Trophoblast cell (in vitro differentiated cells and primary cell): ENCODE results near the gene IFITM5. TPM values are rescaled to one million over a fixed set of nuclear protein-coding genes. Genes with fewer than 3 reads are reported as not detected.

Source experiments
- DNase-seq, 2 donors: peaks; one replicate each; pipeline ENCODE4 v3.0.0-alpha.2; 2016
- H2AFZ ChIP-seq: 2 replicates; pipeline ENCODE4 v1.6.1; 2013; ENCODE audit warnings: low read length, moderate library complexity, mild to moderate bottlenecking; ENCODE audit not compliant: insufficient read depth, poor library complexity
- H2AK5ac ChIP-seq: 2 replicates; pipeline ENCODE4 v1.6.1; 2013; ENCODE audit warnings: mild to moderate bottlenecking, low read length
- H2BK120ac ChIP-seq: 2 replicates; pipeline ENCODE4 v1.6.1; 2013; ENCODE audit warnings: low read length, mild to moderate bottlenecking, moderate library complexity; ENCODE audit not compliant: insufficient read depth, poor library complexity
- H2BK12ac ChIP-seq: 2 replicates; pipeline ENCODE4 v1.6.1; 2013; ENCODE audit warnings: mild to moderate bottlenecking, low read length, moderate library complexity
- H2BK5ac ChIP-seq: 2 replicates; pipeline ENCODE4 v1.6.1; 2013; ENCODE audit warnings: low read length, low read depth, moderate library complexity, mild to moderate bottlenecking; ENCODE audit not compliant: poor library complexity
- H3K14ac ChIP-seq: 2 replicates; pipeline ENCODE4 v1.6.1; 2013; ENCODE audit warnings: mild to moderate bottlenecking, low read length
- H3K18ac ChIP-seq: 2 replicates; pipeline ENCODE4 v1.6.1; 2013; ENCODE audit warnings: mild to moderate bottlenecking, low read length
- H3K23ac ChIP-seq: 2 replicates; pipeline ENCODE4 v1.6.1; 2013; ENCODE audit warnings: low read length
- H3K27ac ChIP-seq: 2 replicates; pipeline ENCODE4 v1.5.1; 2013; ENCODE audit warnings: low read depth, mild to moderate bottlenecking, inconsistent platforms, low read length, moderate library complexity
- H3K27me3 ChIP-seq: 2 replicates; pipeline ENCODE4 v1.6.1; 2013; ENCODE audit warnings: inconsistent platforms, mild to moderate bottlenecking, low read length, moderate library complexity; ENCODE audit not compliant: insufficient read depth
- H3K36me3 ChIP-seq, 2 experiments: 1 replicate in 1 of 2; 2 replicates in 1 of 2; pipeline ENCODE4 v1.6.1; 2013; ENCODE audit warnings: low read length in 2 of 2, mild to moderate bottlenecking in 2 of 2, moderate library complexity in 1 of 2; ENCODE audit not compliant: insufficient read depth in 2 of 2, control insufficient read depth in 1 of 2
- H3K4ac ChIP-seq: 2 replicates; pipeline ENCODE4 v1.6.1; 2013; ENCODE audit warnings: low read depth, mild to moderate bottlenecking, low read length, moderate library complexity
- H3K4me1 ChIP-seq, 2 experiments: 1 replicate in 1 of 2; 2 replicates in 1 of 2; pipeline ENCODE4 v1.6.1; 2013; ENCODE audit warnings: low read length in 2 of 2, mild to moderate bottlenecking in 2 of 2, moderate library complexity in 1 of 2; ENCODE audit not compliant: insufficient read depth in 2 of 2, control insufficient read depth in 1 of 2
- H3K4me2 ChIP-seq: 2 replicates; pipeline ENCODE4 v1.6.1; 2013; ENCODE audit warnings: inconsistent platforms, mild to moderate bottlenecking, low read length, moderate library complexity
- H3K4me3 ChIP-seq: 2 replicates; pipeline ENCODE4 v1.5.1; 2013; ENCODE audit warnings: mild to moderate bottlenecking, low read depth, low read length, inconsistent platforms
- H3K79me1 ChIP-seq: one replicate; pipeline ENCODE4 v1.6.1; 2013; ENCODE audit warnings: low read length
- H3K79me2 ChIP-seq: 2 replicates; pipeline ENCODE4 v1.6.1; 2013; ENCODE audit warnings: low read length, mild to moderate bottlenecking; ENCODE audit not compliant: control insufficient read depth, insufficient read depth, poor library complexity
- H3K9ac ChIP-seq: 2 replicates; pipeline ENCODE4 v1.6.1; 2013; ENCODE audit warnings: mild to moderate bottlenecking, low read length
- H3K9me3 ChIP-seq: 2 replicates; pipeline ENCODE4 v1.6.1; 2013; ENCODE audit warnings: low read depth, mild to moderate bottlenecking, control low read depth, inconsistent platforms, low read length; ENCODE audit not compliant: insufficient read depth
- H4K12ac ChIP-seq: 2 replicates; pipeline ENCODE4 v1.6.1; 2013; ENCODE audit warnings: low read depth, mild to moderate bottlenecking, low read length, moderate library complexity
- H4K8ac ChIP-seq: 2 replicates; pipeline ENCODE4 v1.6.1; 2013; ENCODE audit warnings: low read depth, mild to moderate bottlenecking, low read length, moderate library complexity
- H4K91ac ChIP-seq: one replicate; pipeline ENCODE4 v1.6.1; 2013; ENCODE audit warnings: low read depth, mild to moderate bottlenecking, low read length, moderate library complexity
- WGBS: extraction: QIAGEN DNeasy Blood & Tissue Kit; methylation state at CpG from one replicate; pipeline ENCODE4 v1.1.7; 2013; ENCODE audit warnings: missing lambda C conversion rate; ENCODE audit not compliant: insufficient read length, insufficient coverage; ENCODE audit errors: extremely low coverage; 5-methylcytosine and 5-hydroxymethylcytosine counted together
- polyA plus RNA-seq: library from polyadenylated mRNA; stranded (reverse); fragments of 200-250 nt; gene quantifications from 2 replicates; pipeline ENCODE4 v1.2.3, GENCODE V29; 2013

The IFITM5 gene
- polyA plus RNA-seq: not detected in 2 replicates

- H3K4ac ChIP-seq: no peak within 1 kb of the TSS
- H3K79me2 ChIP-seq: no peaks in the 10 kb centered on the region
- H3K36me3 ChIP-seq: peaks cover 5 to 13% of the 10 kb centered on the region in 2 experiments
- H3K27ac ChIP-seq: no peak within 1 kb of the TSS
- H2BK12ac ChIP-seq: no peak within 1 kb of the TSS
- no peak within 1 kb of the TSS for H2BK120ac ChIP-seq
- H4K91ac ChIP-seq: no peak within 1 kb of the TSS
- H3K27me3 ChIP-seq: no peaks in the 10 kb centered on the region
- H3K79me1 ChIP-seq: no peaks in the 10 kb centered on the region
- no peak within 1 kb of the TSS for H3K23ac ChIP-seq
- H2AK5ac ChIP-seq: no peak within 1 kb of the TSS
- no peak for DNase-seq
- WGBS: no CpG with 5 or more reads among the region's 40 CpGs
- H3K4me2 ChIP-seq: no peak within 1 kb of the TSS
- H3K14ac ChIP-seq: no peak within 1 kb of the TSS
- no peak within 1 kb of the TSS for H3K18ac ChIP-seq
- no peak within 1 kb of the TSS for H2BK5ac ChIP-seq
- no peaks in the 10 kb centered on the region for H3K9me3 ChIP-seq
- H3K4me1 ChIP-seq: peaks cover 4% of the 10 kb centered on the region in 2 experiments
- H4K12ac ChIP-seq: no peak within 1 kb of the TSS
- H2AFZ ChIP-seq: no peak within 1 kb of the TSS
- no peak within 1 kb of the TSS for H3K9ac ChIP-seq
- H4K8ac ChIP-seq: no peak within 1 kb of the TSS
- H3K4me3 ChIP-seq: no peak within 1 kb of the TSS
These were observed at the start of gene IFITM5 for GRCh38 chr11:299081-299891. Gene IFITM5, minus strand, starts transcription at chr11:299526. Its CDS starts 36 bp downstream, at chr11:299490.

- Histone ChIP-seq H3K36me3 (no peaks in the 10 kb centered on the region), H3K18ac (no peak overlapping the region), H3K14ac (no peak overlapping the region), H3K4me1 (peaks cover 0 to 11% of the 10 kb centered on the region in 2 experiments), H4K8ac (no peak overlapping the region), H3K27ac (no peak overlapping the region), H2AFZ (no peak overlapping the region), H3K23ac (no peak overlapping the region), H2BK12ac (no peak overlapping the region), H3K4me2 (no peak overlapping the region), H3K9ac (no peak overlapping the region), H3K4me3 (no peak overlapping the region), H2AK5ac (no peak overlapping the region), H4K12ac (no peak overlapping the region), H3K4ac (no peak overlapping the region), H3K79me1 (no peaks in the 10 kb centered on the region), H3K79me2 (no peaks in the 10 kb centered on the region), H4K91ac (no peak overlapping the region), H2BK120ac (no peak overlapping the region), H3K9me3 (no peaks in the 10 kb centered on the region), H2BK5ac (no peak overlapping the region), H3K27me3 (no peaks in the 10 kb centered on the region)
- no CpG with 5 or more reads among the region's 3 CpGs for WGBS
- no peak for DNase-seq
These were observed 47.2 kb upstream of the IFITM5 start for GRCh38 chr11:346529-346928.

- Histone ChIP-seq H3K27ac (no peak overlapping the region), H2BK5ac (no peak overlapping the region), H3K79me2 (no peaks in the 10 kb centered on the region), H2AFZ (no peak overlapping the region), H3K23ac (no peak overlapping the region), H4K91ac (no peak overlapping the region), H3K18ac (no peak overlapping the region), H3K9me3 (no peaks in the 10 kb centered on the region), H3K9ac (no peak overlapping the region), H2BK12ac (no peak overlapping the region), H3K4ac (no peak overlapping the region), H3K27me3 (no peaks in the 10 kb centered on the region), H3K4me2 (no peak overlapping the region), H3K4me1 (peaks cover 0 to 3% of the 10 kb centered on the region in 2 experiments), H3K14ac (no peak overlapping the region), H3K36me3 (no peaks in the 10 kb centered on the region), H3K79me1 (no peaks in the 10 kb centered on the region), H2BK120ac (no peak overlapping the region), H3K4me3 (no peak overlapping the region), H2AK5ac (no peak overlapping the region), H4K8ac (no peak overlapping the region), H4K12ac (no peak overlapping the region)
- no peak for DNase-seq
- no CpG with 5 or more reads among the region's 11 CpGs for WGBS
These were observed 45.7 kb upstream of the IFITM5 start for GRCh38 chr11:344836-345578.

- H3K4me1 ChIP-seq: peaks cover 0 to 3% of the 10 kb centered on the region in 2 experiments
- WGBS: no CpG with 5 or more reads among the region's 3 CpGs
- no peaks in the 10 kb centered on the region for H3K79me1 ChIP-seq
- no peak overlapping the region for H2BK5ac ChIP-seq
- H3K4me2 ChIP-seq: no peak overlapping the region
- no peak overlapping the region for H3K27ac ChIP-seq
- H3K18ac ChIP-seq: no peak overlapping the region
- no peak overlapping the region for H3K14ac ChIP-seq
- H3K9me3 ChIP-seq: no peaks in the 10 kb centered on the region
- DNase-seq: no peak
- no peaks in the 10 kb centered on the region for H3K36me3 ChIP-seq
- no peak overlapping the region for H3K9ac ChIP-seq
- H3K79me2 ChIP-seq: no peaks in the 10 kb centered on the region
- H2AK5ac ChIP-seq: no peak overlapping the region
- no peak overlapping the region for H2AFZ ChIP-seq
- H2BK12ac ChIP-seq: no peak overlapping the region
- no peak overlapping the region for H2BK120ac ChIP-seq
- no peak overlapping the region for H3K23ac ChIP-seq
- H3K27me3 ChIP-seq: no peaks in the 10 kb centered on the region
- no peak overlapping the region for H3K4me3 ChIP-seq
- no peak overlapping the region for H3K4ac ChIP-seq
- H4K91ac ChIP-seq: no peak overlapping the region
- no peak overlapping the region for H4K12ac ChIP-seq
- no peak overlapping the region for H4K8ac ChIP-seq
These were observed 43.0 kb upstream of the IFITM5 start for GRCh38 chr11:342328-342727.
